K562 (cell line): ENCODE results near the gene FMN2. TPM values are rescaled to one million over a fixed set of nuclear protein-coding genes. Genes with fewer than 3 reads are reported as not detected.

Source experiments
- ATAC-seq: fragments of 200-7000 bp; cut with Tn5 transposase; 3 replicates; pipeline ENCODE4 v1.9.1; 2020; ENCODE audit warnings: moderate library complexity
- BruUV-seq: library from RNA; stranded (reverse); fragments of 400-500 nt; replicated peaks from 2 replicates; lab custom pipeline; 2021; lab: Mats Ljungman, UMichigan
- CTCF ChIA-PET: fragments of 300-600 bp; formaldehyde crosslinking; extraction: SDS; loops from one replicate; lab custom pipeline; 2021; ENCODE audit warnings: low intra/inter-chr PET ratio; lab: Yijun Ruan, JAX
- POLR2A ChIA-PET: fragments of 300-600, 350-650 bp; sonication (Branson Sonifier 250); formaldehyde crosslinking; extraction: SDS; loops from one replicate; lab custom pipeline; 2021; ENCODE audit warnings: antibody characterized with exemption, inconsistent platforms; lab: Yijun Ruan, JAX
- DNase-seq, 4 experiments: peaks; one replicate each; pipeline versions ENCODE4 v3.0.0 to v3.0.0-alpha.2; 2011 to 2018; ENCODE audit warnings: low spot score in 3 of 4, mixed read lengths in 3 of 4; ENCODE audit errors: extremely low read depth in 1 of 4
- FAIRE-seq: peaks from 2 replicates; lab custom pipeline; 2011; peaks lifted over from hg19 to GRCh38; lab: Jason Lieb, UNC
- H2AFZ ChIP-seq: 2 replicates; pipeline ENCODE4 v1.6.0; 2011; ENCODE audit warnings: low read depth, low read length, control low read depth, inconsistent platforms
- H3K27ac ChIP-seq: fragments of 200-600 bp; 3 replicates; pipeline ENCODE4 v1.8.0; 2011; ENCODE audit warnings: low read depth, mild to moderate bottlenecking, control low read depth, inconsistent platforms, low read length, moderate library complexity, mixed read lengths; ENCODE audit errors: extremely low read depth
- H3K27me3 ChIP-seq, 2 experiments: fragments of 300-600 bp in 1 of 2; 2 replicates in 1 of 2; 3 replicates in 1 of 2; pipeline versions ENCODE4 v1.6.0 to v1.8.0; 2011; ENCODE audit warnings: inconsistent platforms in 2 of 2, low read length in 2 of 2, mild to moderate bottlenecking in 1 of 2, mixed read lengths in 1 of 2, moderate library complexity in 1 of 2; ENCODE audit not compliant: control insufficient read depth in 2 of 2, insufficient read depth in 2 of 2
- H3K36me3 ChIP-seq: fragments of 300-600 bp; 3 replicates; pipeline ENCODE4 v1.8.0; 2011; ENCODE audit warnings: mild to moderate bottlenecking, low read length, inconsistent platforms; ENCODE audit not compliant: control insufficient read depth, insufficient read depth
- H3K4me1 ChIP-seq, 2 experiments: fragments of 200-600 bp in 1 of 2; replicated peaks in 1 of 2; 2 replicates in 1 of 2; 3 replicates in 1 of 2; pipeline versions ENCODE4 v1.5.1 to v1.8.0; 2011; ENCODE audit warnings: inconsistent platforms in 2 of 2, low read length in 2 of 2, mild to moderate bottlenecking in 1 of 2, mixed read lengths in 1 of 2, moderate library complexity in 1 of 2; ENCODE audit not compliant: control insufficient read depth in 2 of 2, insufficient read depth in 2 of 2
- H3K4me2 ChIP-seq: 2 replicates; pipeline ENCODE4 v1.6.1; 2011; ENCODE audit warnings: low read length, control low read depth, inconsistent platforms, mixed read lengths; ENCODE audit not compliant: insufficient read depth
- H3K4me3 ChIP-seq: fragments of 200-600 bp; sonication (generic), shearing (Covaris generic); 2 replicates; pipeline ENCODE4 v1.5.1; 2016; ENCODE audit warnings: control low read depth, inconsistent platforms
- H3K79me2 ChIP-seq: fragments of 200-600 bp; 3 replicates; pipeline ENCODE4 v1.8.0; 2011; ENCODE audit warnings: low read length, inconsistent platforms; ENCODE audit not compliant: control insufficient read depth, insufficient read depth
- H3K9ac ChIP-seq, 2 experiments: 2 replicates each; pipeline versions ENCODE4 v1.6.0 to v1.6.1; 2011; ENCODE audit warnings: low read depth in 2 of 2, low read length in 2 of 2, control low read depth in 1 of 2, inconsistent platforms in 1 of 2, mild to moderate bottlenecking in 1 of 2, mixed read lengths in 1 of 2; ENCODE audit not compliant: insufficient read depth in 1 of 2
- H3K9me1 ChIP-seq: one replicate; pipeline ENCODE4 v1.6.0; 2011; ENCODE audit warnings: inconsistent platforms, mild to moderate bottlenecking, low read length, moderate library complexity; ENCODE audit not compliant: control insufficient read depth, insufficient read depth
- H3K9me3 ChIP-seq: replicated peaks from 2 replicates; pipeline ENCODE4 v1.5.1; 2011; ENCODE audit warnings: low read depth, low read length, inconsistent platforms; ENCODE audit not compliant: control insufficient read depth, insufficient read depth
- H4K20me1 ChIP-seq: replicated peaks from 2 replicates; pipeline ENCODE4 v1.6.1; 2011; ENCODE audit warnings: low read length, inconsistent platforms, mixed read lengths; ENCODE audit not compliant: control insufficient read depth, insufficient read depth
- BCLAF1 ChIP-seq, 2 experiments: fragments of 450-650 bp in 1 of 2; IDR thresholded peaks; 2 replicates each; pipeline ENCODE4 v1.6.1; 2011 to 2017; ENCODE audit warnings: low read depth in 2 of 2, antibody characterized with exemption in 1 of 2, borderline replicate concordance in 1 of 2, low read length in 1 of 2, mild to moderate bottlenecking in 1 of 2, mixed read lengths in 1 of 2; ENCODE audit not compliant: control insufficient read depth in 1 of 2
- E2F3 ChIP-seq: fragments of 250-450 bp; sonication (Bioruptor Pico); IDR thresholded peaks from 2 replicates; pipeline ENCODE4 v1.4.0; 2020; ENCODE audit warnings: mild to moderate bottlenecking
- ERF ChIP-seq: fragments of 450-650 bp; formaldehyde crosslinking; IDR thresholded peaks from 2 replicates; pipeline ENCODE4 v1.4.0; 2020; ENCODE audit warnings: mild to moderate bottlenecking, mixed read lengths
- KDM5B ChIP-seq: fragments of 200-600 bp; sonication (generic); IDR thresholded peaks from 2 replicates; pipeline ENCODE4 v1.6.1; 2012; ENCODE audit warnings: low read depth, mild to moderate bottlenecking, moderate library complexity, low read length, control low read depth, inconsistent platforms; ENCODE audit not compliant: insufficient replicate concordance
- NFYB ChIP-seq: IDR thresholded peaks from 2 replicates; pipeline ENCODE4 v1.6.1; 2011; ENCODE audit warnings: mild to moderate bottlenecking, moderate library complexity; ENCODE audit not compliant: insufficient read length; ENCODE audit errors: extremely low read depth
- SMAD4 ChIP-seq: fragments of 250-450 bp; sonication (Bioruptor Pico); conservative IDR thresholded peaks from 2 replicates; pipeline ENCODE4 v1.8.0; 2021; ENCODE audit warnings: inconsistent platforms, mild to moderate bottlenecking, moderate library complexity
- SUPT5H ChIP-seq: fragments of 450-650 bp; IDR thresholded peaks from 2 replicates; pipeline ENCODE4 v1.6.1; 2016
- TRIM24 ChIP-seq, 2 experiments: fragments of 450-650 bp; IDR thresholded peaks; 2 replicates each; pipeline ENCODE4 v1.6.1; 2016
- XRCC5 ChIP-seq: fragments of 200-400 bp; formaldehyde crosslinking; IDR thresholded peaks from 2 replicates; pipeline ENCODE4 v1.6.1; 2017; ENCODE audit warnings: low read depth, mild to moderate bottlenecking, low read length
- WGBS: fragments of 100-300 bp; shearing (Covaris generic); methylation state at CpG from one replicate; pipeline ENCODE4 v1.1.6; 2016; ENCODE audit warnings: low coverage, mixed read lengths; ENCODE audit not compliant: insufficient coverage; ENCODE audit errors: missing lambda C conversion rate; 5-methylcytosine and 5-hydroxymethylcytosine counted together
- in situ Hi-C: fragments of 300-500 bp; cut with MboI; formaldehyde crosslinking; loops from 4 replicates; pipeline ENCODE4 v1.15.0; 2018; ENCODE audit warnings: inconsistent platforms, mixed read lengths
- intact Hi-C: fragments of 100-400 bp; cut with micrococcal nuclease; formaldehyde crosslinking; loops from 2 replicates; pipeline ENCODE4 v1.14.2; 2022
- polyA plus RNA-seq, 8 experiments: library from polyadenylated mRNA; depleted of rRNA in 4 of 8; stranded (reverse) in 5 of 8; unstranded in 3 of 8; fragments of >200 nt; fragmentation: Nextera tagmentation in 2 of 8; fragmentation: Illumina TruSeq in 1 of 8; extraction: Ambion mirVana in 2 of 8; extraction: Trizol in 1 of 8; gene quantifications; 2 replicates each; pipeline versions ENCODE4 v1.2.1 to v1.2.3, GENCODE V29; 2011 to 2014; ENCODE audit warnings: inconsistent platforms in 1 of 8, missing spikeins in 1 of 8
- total RNA-seq, 7 experiments: library from RNA; depleted of rRNA in 6 of 7; stranded (reverse); fragments of >200 nt in 6 of 7; fragmentation: Illumina TruSeq in 2 of 7; extraction: Trizol in 2 of 7; gene quantifications; 2 replicates each; pipeline versions ENCODE4 v1.2.1 to v1.2.3, GENCODE V29; 2011 to 2021; ENCODE audit warnings: low replicate concordance in 1 of 7
- TF ChIP-seq, protein P1 (sequence below): sonication (generic); formaldehyde crosslinking; IDR thresholded peaks from 2 replicates; pipeline ENCODE4 v1.4.0; 2020; ENCODE audit warnings: mild to moderate bottlenecking, missing genetic modification reagents
- TF ChIP-seq, protein P2 (sequence below): fragments of 450-650 bp; IDR thresholded peaks from 2 replicates; pipeline ENCODE4 v1.6.1; 2018; ENCODE audit not compliant: partially characterized antibody
- TF ChIP-seq, protein P3 (sequence below): fragments of 250-450 bp; sonication (Bioruptor Pico); IDR thresholded peaks from 2 replicates; pipeline ENCODE4 v1.8.0; 2022; ENCODE audit warnings: moderate library complexity, mild to moderate bottlenecking, inconsistent platforms

The FMN2 gene
- total and polyA plus RNA-seq, 9 of the 15 experiments (the other 6 are each of a cell fraction or from before 2014, with no cell fraction given) = 0.15 to 0.45 (median 0.16) TPM; not detected in 3

DNA sequence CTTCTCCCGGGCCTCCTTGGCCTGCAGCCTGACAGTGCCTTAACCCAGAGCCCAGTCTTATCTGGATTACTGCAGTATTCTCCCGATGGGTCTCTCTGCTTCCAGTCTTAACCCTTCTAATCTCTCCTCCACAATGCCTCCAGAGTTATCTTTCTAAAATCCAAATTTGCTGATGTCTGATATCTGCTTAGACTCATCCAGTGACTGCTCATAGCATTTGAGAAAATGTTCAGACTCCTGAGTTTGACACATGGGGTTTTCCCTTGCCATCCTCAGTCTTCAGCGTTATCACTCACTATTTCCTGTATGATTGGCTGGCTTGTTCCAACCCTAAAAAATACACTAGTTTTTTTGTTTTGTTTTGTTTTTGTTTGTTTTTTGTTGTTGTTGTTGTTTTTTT is 102.0 kb downstream of the FMN2 start:
- H2AFZ ChIP-seq = no peak overlapping the region
- TF ChIP-seq SMAD4 (CRISPR knock-in tag) (no peak), SUPT5H (no peak), NFYB (no peak), TRIM24 (IDR thresholded peaks at IDR 0.05) (no peak), KDM5B (no peak), E2F3 (CRISPR knock-in tag) (no peak), BCLAF1 (IDR thresholded peaks at IDR 0.05; ENCODE audit: borderline replicate concordance in 1 of 2, control insufficient read depth in 1 of 2, low read depth in 2 of 2, low read length in 1 of 2) (no peak), XRCC5 (no peak), ERF (CRISPR knock-in tag) (no peak)
- TF ChIP-seq, protein P1, sequence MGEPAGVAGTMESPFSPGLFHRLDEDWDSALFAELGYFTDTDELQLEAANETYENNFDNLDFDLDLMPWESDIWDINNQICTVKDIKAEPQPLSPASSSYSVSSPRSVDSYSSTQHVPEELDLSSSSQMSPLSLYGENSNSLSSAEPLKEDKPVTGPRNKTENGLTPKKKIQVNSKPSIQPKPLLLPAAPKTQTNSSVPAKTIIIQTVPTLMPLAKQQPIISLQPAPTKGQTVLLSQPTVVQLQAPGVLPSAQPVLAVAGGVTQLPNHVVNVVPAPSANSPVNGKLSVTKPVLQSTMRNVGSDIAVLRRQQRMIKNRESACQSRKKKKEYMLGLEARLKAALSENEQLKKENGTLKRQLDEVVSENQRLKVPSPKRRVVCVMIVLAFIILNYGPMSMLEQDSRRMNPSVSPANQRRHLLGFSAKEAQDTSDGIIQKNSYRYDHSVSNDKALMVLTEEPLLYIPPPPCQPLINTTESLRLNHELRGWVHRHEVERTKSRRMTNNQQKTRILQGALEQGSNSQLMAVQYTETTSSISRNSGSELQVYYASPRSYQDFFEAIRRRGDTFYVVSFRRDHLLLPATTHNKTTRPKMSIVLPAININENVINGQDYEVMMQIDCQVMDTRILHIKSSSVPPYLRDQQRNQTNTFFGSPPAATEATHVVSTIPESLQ (CRISPR knock-in tag) = no peak
- TF ChIP-seq, protein P2, sequence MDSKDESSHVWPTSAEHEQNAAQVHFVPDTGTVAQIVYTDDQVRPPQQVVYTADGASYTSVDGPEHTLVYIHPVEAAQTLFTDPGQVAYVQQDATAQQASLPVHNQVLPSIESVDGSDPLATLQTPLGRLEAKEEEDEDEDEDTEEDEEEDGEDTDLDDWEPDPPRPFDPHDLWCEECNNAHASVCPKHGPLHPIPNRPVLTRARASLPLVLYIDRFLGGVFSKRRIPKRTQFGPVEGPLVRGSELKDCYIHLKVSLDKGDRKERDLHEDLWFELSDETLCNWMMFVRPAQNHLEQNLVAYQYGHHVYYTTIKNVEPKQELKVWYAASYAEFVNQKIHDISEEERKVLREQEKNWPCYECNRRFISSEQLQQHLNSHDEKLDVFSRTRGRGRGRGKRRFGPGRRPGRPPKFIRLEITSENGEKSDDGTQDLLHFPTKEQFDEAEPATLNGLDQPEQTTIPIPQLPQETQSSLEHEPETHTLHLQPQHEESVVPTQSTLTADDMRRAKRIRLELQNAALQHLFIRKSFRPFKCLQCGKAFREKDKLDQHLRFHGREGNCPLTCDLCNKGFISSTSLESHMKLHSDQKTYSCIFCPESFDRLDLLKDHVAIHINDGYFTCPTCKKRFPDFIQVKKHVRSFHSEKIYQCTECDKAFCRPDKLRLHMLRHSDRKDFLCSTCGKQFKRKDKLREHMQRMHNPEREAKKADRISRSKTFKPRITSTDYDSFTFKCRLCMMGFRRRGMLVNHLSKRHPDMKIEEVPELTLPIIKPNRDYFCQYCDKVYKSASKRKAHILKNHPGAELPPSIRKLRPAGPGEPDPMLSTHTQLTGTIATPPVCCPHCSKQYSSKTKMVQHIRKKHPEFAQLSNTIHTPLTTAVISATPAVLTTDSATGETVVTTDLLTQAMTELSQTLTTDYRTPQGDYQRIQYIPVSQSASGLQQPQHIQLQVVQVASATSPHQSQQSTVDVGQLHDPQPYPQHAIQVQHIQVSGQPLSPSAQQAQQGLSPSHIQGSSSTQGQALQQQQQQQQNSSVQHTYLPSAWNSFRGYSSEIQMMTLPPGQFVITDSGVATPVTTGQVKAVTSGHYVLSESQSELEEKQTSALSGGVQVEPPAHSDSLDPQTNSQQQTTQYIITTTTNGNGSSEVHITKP = no peak
- TF ChIP-seq, protein P3, sequence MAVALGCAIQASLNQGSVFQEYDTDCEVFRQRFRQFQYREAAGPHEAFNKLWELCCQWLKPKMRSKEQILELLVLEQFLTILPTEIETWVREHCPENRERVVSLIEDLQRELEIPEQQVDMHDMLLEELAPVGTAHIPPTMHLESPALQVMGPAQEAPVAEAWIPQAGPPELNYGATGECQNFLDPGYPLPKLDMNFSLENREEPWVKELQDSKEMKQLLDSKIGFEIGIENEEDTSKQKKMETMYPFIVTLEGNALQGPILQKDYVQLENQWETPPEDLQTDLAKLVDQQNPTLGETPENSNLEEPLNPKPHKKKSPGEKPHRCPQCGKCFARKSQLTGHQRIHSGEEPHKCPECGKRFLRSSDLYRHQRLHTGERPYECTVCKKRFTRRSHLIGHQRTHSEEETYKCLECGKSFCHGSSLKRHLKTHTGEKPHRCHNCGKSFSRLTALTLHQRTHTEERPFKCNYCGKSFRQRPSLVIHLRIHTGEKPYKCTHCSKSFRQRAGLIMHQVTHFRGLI (CRISPR knock-in tag) = no peak

More for the DNA sequence above, 102.0 kb downstream of the FMN2 start:
- in situ Hi-C loops (no loop called here), intact Hi-C loops (loop anchor here (5.0 kb wide), 2 partner anchors 499 to 1294 kb away; no protein-coding TSS in a partner anchor)
- H3K4me3 ChIP-seq = no peak overlapping the region
- ATAC-seq (no peak), DNase-seq (no peak), FAIRE-seq (no peak)
- CTCF ChIA-PET = no interaction called here
- no peak overlapping the region for H3K4me2 ChIP-seq
- H4K20me1 ChIP-seq = no peaks in the 10 kb centered on the region
- no peaks in the 10 kb centered on the region for H3K4me1 ChIP-seq
- H3K9me1 ChIP-seq = no peaks in the 10 kb centered on the region
- no peaks in the 10 kb centered on the region for H3K79me2 ChIP-seq
- no TSS peak for BruUV-seq
- POLR2A ChIA-PET = interaction anchor here (0.6 kb wide), 1 partner anchor 699 kb away, joined by 3 read pairs; no protein-coding TSS in a partner anchor
- H3K36me3 ChIP-seq = no peaks in the 10 kb centered on the region
- H3K9ac ChIP-seq = no peak overlapping the region
- H3K27ac ChIP-seq = no peak overlapping the region
- 2% methylated on average over 3 of the region's 3 CpGs for WGBS
- H3K9me3 ChIP-seq = no peaks in the 10 kb centered on the region
- no peaks in the 10 kb centered on the region for H3K27me3 ChIP-seq
